Liver (tissue), 5 donors: ENCODE results near the gene ZSCAN22. TPM values are rescaled to one million over a fixed set of nuclear protein-coding genes. Genes with fewer than 3 reads are reported as not detected.

Experiments
- polyA plus RNA-seq, 2 donors: library from polyadenylated mRNA; stranded (reverse) in 1 of 2; unstranded in 1 of 2; fragments of 200-250 nt in 1 of 2; fragments of >200 nt in 1 of 2; fragmentation: Nextera tagmentation in 1 of 2; extraction: Ambion mirVana in 1 of 2; gene quantifications; one replicate each; pipeline versions ENCODE4 v1.2.1 to v1.2.3, GENCODE V29; 2013 to 2015
- small RNA-seq: library from RNA; depleted of rRNA; stranded (forward); fragments of <200 nt; gene quantifications from one replicate; pipeline ENCODE3, GENCODE V24; 2014
- total RNA-seq, 2 donors: library from RNA; depleted of rRNA; stranded (reverse); fragments of >200 nt; gene quantifications; one replicate each; pipeline ENCODE4 v1.2.3, GENCODE V29; 2014
- donor health status: healthy.
- donor health status: healthy.
- donor health status: healthy.

ZSCAN22 gene
- total and polyA plus RNA-seq, 4 donors = 0.88 to 3.5 (median 2.0) TPM

Small RNAs within 50 kb of the gene (small RNA-seq; reads per million reads assigned to genes)
- gene MIR4754 (not detected), gene MIR6806 (0.18 reads per million), gene RNA5SP473 (0.09 reads per million)

Other genes with a start within 250 kb of the ZSCAN22 start
- gene ZSCAN18, start 228.8 kb upstream of the ZSCAN22 start, total RNA-seq = 10 to 100 TPM; 13.1 to 21.7 TPM
- 10 to 100 TPM in 1 of 2 donors, 1 to 10 TPM in 1; 2.1 to 10.3 TPM for gene ZSCAN18, start 228.8 kb upstream of the ZSCAN22 start, polyA plus RNA-seq
- 1 to 10 TPM; 5.4 to 6.8 TPM for gene ZNF329, start 176.2 kb upstream of the ZSCAN22 start, total RNA-seq
- gene ZNF329, start 176.2 kb upstream of the ZSCAN22 start, polyA plus RNA-seq = 1 to 10 TPM; 1.2 to 2.2 TPM
- gene ZNF274, start 143.9 kb upstream of the ZSCAN22 start, total RNA-seq = 10 to 100 TPM; 12.8 to 18.2 TPM
- gene ZNF274, start 143.9 kb upstream of the ZSCAN22 start, polyA plus RNA-seq = 10 to 100 TPM in 1 of 2 donors, 1 to 10 TPM in 1; 5.7 to 10.9 TPM
- 10 to 100 TPM; 14.9 to 25.2 TPM for gene ZNF544, start 98.1 kb upstream of the ZSCAN22 start, total RNA-seq
- 1 to 10 TPM; 2.5 to 7.7 TPM for gene ZNF544, start 98.1 kb upstream of the ZSCAN22 start, polyA plus RNA-seq
- gene ZNF8, start 48.0 kb upstream of the ZSCAN22 start, total RNA-seq = 1 to 10 TPM; 2.7 to 4.6 TPM
- under 1 TPM; 0.37 to 0.50 TPM for gene ZNF8, start 48.0 kb upstream of the ZSCAN22 start, polyA plus RNA-seq
- 10 to 100 TPM; 21.4 to 28.0 TPM for gene ERVK3-1, start 21.6 kb upstream of the ZSCAN22 start, total RNA-seq
- 10 to 100 TPM; 17.6 to 31.7 TPM for gene ERVK3-1, start 21.6 kb upstream of the ZSCAN22 start, polyA plus RNA-seq
- gene A1BG, start 26.5 kb downstream of the ZSCAN22 start, total RNA-seq = 100 to 1,000 TPM; 521 to 838 TPM
- gene A1BG, start 26.5 kb downstream of the ZSCAN22 start, polyA plus RNA-seq = 1,000 to 10,000 TPM; 1,221 to 2,157 TPM
- 1 to 10 TPM; 1.1 to 4.4 TPM for gene ZNF497, start 35.8 kb downstream of the ZSCAN22 start, total RNA-seq
- gene ZNF497, start 35.8 kb downstream of the ZSCAN22 start, polyA plus RNA-seq = 1 to 10 TPM in 1 of 2 donors, under 1 TPM in 1; 0.60 to 1.4 TPM
- gene ZNF837, start 54.0 kb downstream of the ZSCAN22 start, total RNA-seq = 1 to 10 TPM; 2.1 to 3.6 TPM
- gene ZNF837, start 54.0 kb downstream of the ZSCAN22 start, polyA plus RNA-seq = 1 to 10 TPM in 1 of 2 donors, under 1 TPM in 1; 0.54 to 2.6 TPM
- gene RPS5, start 60.3 kb downstream of the ZSCAN22 start, total RNA-seq = 1,000 to 10,000 TPM in 1 of 2 donors, 100 to 1,000 TPM in 1; 657 to 1,403 TPM
- 100 to 1,000 TPM; 229 to 600 TPM for gene RPS5, start 60.3 kb downstream of the ZSCAN22 start, polyA plus RNA-seq
- not detected for gene RNF225, start 68.7 kb downstream of the ZSCAN22 start, total RNA-seq
- not detected for gene RNF225, start 68.7 kb downstream of the ZSCAN22 start, polyA plus RNA-seq
- gene ZNF584, start 81.7 kb downstream of the ZSCAN22 start, total RNA-seq = 10 to 100 TPM in 1 of 2 donors, 1 to 10 TPM in 1; 9.4 to 12.6 TPM
- gene ZNF584, start 81.7 kb downstream of the ZSCAN22 start, polyA plus RNA-seq = 10 to 100 TPM in 1 of 2 donors, 1 to 10 TPM in 1; 3.6 to 10.6 TPM
- 1 to 10 TPM; 1.3 to 2.0 TPM for gene ZNF132, start 113.2 kb downstream of the ZSCAN22 start, total RNA-seq
- under 1 TPM; 0.64 to 0.72 TPM for gene ZNF132, start 113.2 kb downstream of the ZSCAN22 start, polyA plus RNA-seq
- gene ZNF324B, start 124.6 kb downstream of the ZSCAN22 start, total RNA-seq = 1 to 10 TPM; 3.8 to 4.9 TPM
- gene ZNF324B, start 124.6 kb downstream of the ZSCAN22 start, polyA plus RNA-seq = 1 to 10 TPM in 1 of 2 donors, under 1 TPM in 1; 0.53 to 1.9 TPM
- 1 to 10 TPM; 8.4 TPM for gene ZNF324, start 140.1 kb downstream of the ZSCAN22 start, total RNA-seq
- 1 to 10 TPM; 2.3 to 2.6 TPM for gene ZNF324, start 140.1 kb downstream of the ZSCAN22 start, polyA plus RNA-seq
- 1 to 10 TPM; 2.8 to 4.6 TPM for gene ZNF446, start 149.4 kb downstream of the ZSCAN22 start, total RNA-seq
- gene ZNF446, start 149.4 kb downstream of the ZSCAN22 start, polyA plus RNA-seq = 1 to 10 TPM; 3.3 to 4.8 TPM
- 100 to 1,000 TPM in 1 of 2 donors, 10 to 100 TPM in 1; 31.9 to 395 TPM for gene SLC27A5, start 185.0 kb downstream of the ZSCAN22 start, total RNA-seq
- 100 to 1,000 TPM; 316 to 326 TPM for gene SLC27A5, start 185.0 kb downstream of the ZSCAN22 start, polyA plus RNA-seq
- gene ZBTB45, start 192.8 kb downstream of the ZSCAN22 start, total RNA-seq = 1 to 10 TPM; 2.1 to 3.2 TPM
- gene ZBTB45, start 192.8 kb downstream of the ZSCAN22 start, polyA plus RNA-seq = 1 to 10 TPM; 2.2 to 4.0 TPM
- gene TRIM28, start 217.1 kb downstream of the ZSCAN22 start, total RNA-seq = 100 to 1,000 TPM in 1 of 2 donors, 10 to 100 TPM in 1; 80.5 to 157 TPM
- gene TRIM28, start 217.1 kb downstream of the ZSCAN22 start, polyA plus RNA-seq = 10 to 100 TPM; 47.1 to 88.0 TPM
- gene CHMP2A, start 228.1 kb downstream of the ZSCAN22 start, total RNA-seq = 10 to 100 TPM; 58.0 to 69.5 TPM
- gene CHMP2A, start 228.1 kb downstream of the ZSCAN22 start, polyA plus RNA-seq = 100 to 1,000 TPM in 1 of 2 donors, 10 to 100 TPM in 1; 97.1 to 107 TPM
- 10 to 100 TPM; 12.1 to 30.7 TPM for gene UBE2M, start 231.6 kb downstream of the ZSCAN22 start, total RNA-seq
- gene UBE2M, start 231.6 kb downstream of the ZSCAN22 start, polyA plus RNA-seq = 10 to 100 TPM in 1 of 2 donors, 1 to 10 TPM in 1; 7.6 to 23.4 TPM
- 10 to 100 TPM in 1 of 2 donors, 1 to 10 TPM in 1; 9.3 to 21.1 TPM for gene MZF1, start 246.3 kb downstream of the ZSCAN22 start, total RNA-seq
- gene MZF1, start 246.3 kb downstream of the ZSCAN22 start, polyA plus RNA-seq = 1 to 10 TPM; 4.9 to 8.2 TPM